DND-41 (cell line): ENCODE results near the gene TEX2.

Experiments used
- EZH2 ChIP-seq: IDR thresholded peaks from 3 replicates; pipeline ENCODE4 v1.6.1; 2012; ENCODE audit warnings: borderline replicate concordance, low read depth, mild to moderate bottlenecking, moderate library complexity, low read length, inconsistent platforms; ENCODE audit not compliant: severe bottlenecking
- TF ChIP-seq, protein P1 (sequence below): IDR thresholded peaks from 2 replicates; pipeline ENCODE4 v1.5.1; 2012; ENCODE audit warnings: borderline replicate concordance, low read length, moderate library complexity, mild to moderate bottlenecking; ENCODE audit not compliant: poor library complexity, severe bottlenecking; ENCODE audit errors: extremely low read depth

- TF ChIP-seq, protein P1, sequence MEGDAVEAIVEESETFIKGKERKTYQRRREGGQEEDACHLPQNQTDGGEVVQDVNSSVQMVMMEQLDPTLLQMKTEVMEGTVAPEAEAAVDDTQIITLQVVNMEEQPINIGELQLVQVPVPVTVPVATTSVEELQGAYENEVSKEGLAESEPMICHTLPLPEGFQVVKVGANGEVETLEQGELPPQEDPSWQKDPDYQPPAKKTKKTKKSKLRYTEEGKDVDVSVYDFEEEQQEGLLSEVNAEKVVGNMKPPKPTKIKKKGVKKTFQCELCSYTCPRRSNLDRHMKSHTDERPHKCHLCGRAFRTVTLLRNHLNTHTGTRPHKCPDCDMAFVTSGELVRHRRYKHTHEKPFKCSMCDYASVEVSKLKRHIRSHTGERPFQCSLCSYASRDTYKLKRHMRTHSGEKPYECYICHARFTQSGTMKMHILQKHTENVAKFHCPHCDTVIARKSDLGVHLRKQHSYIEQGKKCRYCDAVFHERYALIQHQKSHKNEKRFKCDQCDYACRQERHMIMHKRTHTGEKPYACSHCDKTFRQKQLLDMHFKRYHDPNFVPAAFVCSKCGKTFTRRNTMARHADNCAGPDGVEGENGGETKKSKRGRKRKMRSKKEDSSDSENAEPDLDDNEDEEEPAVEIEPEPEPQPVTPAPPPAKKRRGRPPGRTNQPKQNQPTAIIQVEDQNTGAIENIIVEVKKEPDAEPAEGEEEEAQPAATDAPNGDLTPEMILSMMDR, result no peak
- TF ChIP-seq EZH2, result no peak
Measured at GRCh38 chr17:64162554-64162953, 100.5 kb downstream of the TEX2 start.
